IMR-90 (cell line): ENCODE measurements around the gene SPAG7. TPM values are rescaled to one million over a fixed set of nuclear protein-coding genes. Genes with fewer than 3 reads are reported as not detected.

Experiments used
- ATAC-seq: fragments of 200-7000 bp; cut with Tn5 transposase; 2 replicates; pipeline ENCODE4 v1.9.1; 2020; ENCODE audit warnings: low read depth, mild to moderate bottlenecking, moderate library complexity
- BruUV-seq: library from RNA; stranded (reverse); fragments of 400-500 nt; replicated peaks from 2 replicates; lab custom pipeline; 2021; lab: Mats Ljungman, UMichigan
- CTCF ChIA-PET: fragments of 300-600 bp; formaldehyde crosslinking; extraction: SDS; loops from one replicate; lab custom pipeline; 2021; ENCODE audit warnings: antibody characterized with exemption; lab: Yijun Ruan, JAX
- POLR2A ChIA-PET: fragments of 300-600 bp; sonication (Branson Sonifier 250); formaldehyde crosslinking; loops from one replicate; lab custom pipeline; 2022; ENCODE audit warnings: antibody characterized with exemption; ENCODE audit not compliant: unreplicated experiment; lab: Charles Lee
- DNase-seq: peaks from one replicate; pipeline ENCODE4 v3.0.0; 2013
- H2AFZ ChIP-seq: replicated peaks from 2 replicates; pipeline ENCODE3; 2013; ENCODE audit warnings: low read length, mild to moderate bottlenecking; ENCODE audit not compliant: poor library complexity
- H2AK5ac ChIP-seq: 2 replicates; pipeline ENCODE4 v1.6.1; 2013; ENCODE audit warnings: low read depth, low read length, inconsistent platforms
- H2AK9ac ChIP-seq: replicated peaks from 2 replicates; pipeline ENCODE3; 2013; ENCODE audit warnings: mild to moderate bottlenecking, low read depth, low read length, moderate library complexity; ENCODE audit not compliant: poor library complexity
- H2BK120ac ChIP-seq: 2 replicates; pipeline ENCODE4 v1.6.1; 2013; ENCODE audit warnings: low read depth, low read length, inconsistent platforms
- H2BK15ac ChIP-seq: 3 replicates; pipeline ENCODE4 v1.6.1; 2013; ENCODE audit warnings: low read depth, low read length, inconsistent platforms
- H2BK20ac ChIP-seq: 2 replicates; pipeline ENCODE4 v1.6.1; 2013; ENCODE audit warnings: low read depth, mild to moderate bottlenecking, inconsistent platforms, low read length, moderate library complexity
- H2BK5ac ChIP-seq: 2 replicates; pipeline ENCODE4 v1.6.1; 2013; ENCODE audit warnings: mild to moderate bottlenecking, low read depth, low read length, inconsistent platforms; ENCODE audit not compliant: poor library complexity, severe bottlenecking
- H3K14ac ChIP-seq: replicated peaks from 2 replicates; pipeline ENCODE4 v1.6.1; 2013; ENCODE audit warnings: low read depth, low read length, inconsistent platforms
- H3K18ac ChIP-seq: 2 replicates; pipeline ENCODE4 v1.6.1; 2013; ENCODE audit warnings: low read depth, low read length, control low read depth
- H3K23ac ChIP-seq: 2 replicates; pipeline ENCODE4 v1.6.1; 2013; ENCODE audit warnings: low read depth, low read length, inconsistent platforms
- H3K27ac ChIP-seq: 2 replicates; pipeline ENCODE4 v1.5.1; 2013; ENCODE audit warnings: mild to moderate bottlenecking, control low read depth, low read length; ENCODE audit not compliant: insufficient read depth
- H3K27me3 ChIP-seq: 2 replicates; pipeline ENCODE4 v1.6.1; 2013; ENCODE audit warnings: low read length; ENCODE audit not compliant: control insufficient read depth, insufficient read depth
- H3K36me3 ChIP-seq: 2 replicates; pipeline ENCODE4 v1.6.1; 2013; ENCODE audit warnings: low read length, mixed read lengths; ENCODE audit not compliant: control insufficient read depth, insufficient read depth
- H3K4ac ChIP-seq: 2 replicates; pipeline ENCODE4 v1.6.1; 2013; ENCODE audit warnings: low read depth, low read length, inconsistent platforms
- H3K4me1 ChIP-seq: 2 replicates; pipeline ENCODE4 v1.6.1; 2013; ENCODE audit warnings: low read length, mixed read lengths; ENCODE audit not compliant: control insufficient read depth, insufficient read depth
- H3K4me2 ChIP-seq: 2 replicates; pipeline ENCODE4 v1.6.1; 2013; ENCODE audit warnings: low read depth, mild to moderate bottlenecking, control low read depth, low read length, moderate library complexity
- H3K4me3 ChIP-seq: 2 replicates; pipeline ENCODE4 v1.5.1; 2013; ENCODE audit warnings: low read depth, mild to moderate bottlenecking, control low read depth, low read length, moderate library complexity; ENCODE audit not compliant: insufficient read depth
- H3K56ac ChIP-seq: 2 replicates; pipeline ENCODE4 v1.6.1; 2013; ENCODE audit warnings: low read length, inconsistent platforms; ENCODE audit not compliant: insufficient read depth; ENCODE audit errors: extremely low read depth
- H3K79me1 ChIP-seq, 2 experiments: 2 replicates each; pipeline ENCODE4 v1.6.1; 2013; ENCODE audit warnings: low read length in 2 of 2, inconsistent platforms in 1 of 2, low read depth in 1 of 2
- H3K9ac ChIP-seq: 2 replicates; pipeline ENCODE4 v1.6.1; 2013; ENCODE audit warnings: low read depth, low read length, control low read depth
- H3K9me1 ChIP-seq: 2 replicates; pipeline ENCODE4 v1.6.1; 2013; ENCODE audit warnings: low read length, inconsistent platforms; ENCODE audit not compliant: insufficient read depth
- H3K9me3 ChIP-seq: 2 replicates; pipeline ENCODE4 v1.6.1; 2013; ENCODE audit warnings: low read length; ENCODE audit not compliant: control insufficient read depth, insufficient read depth
- H4K20me1 ChIP-seq: 2 replicates; pipeline ENCODE4 v1.6.1; 2013; ENCODE audit warnings: low read length, inconsistent platforms; ENCODE audit not compliant: insufficient read depth
- H4K5ac ChIP-seq: 2 replicates; pipeline ENCODE4 v1.6.1; 2013; ENCODE audit warnings: mild to moderate bottlenecking, low read depth, low read length, control low read depth
- H4K8ac ChIP-seq, 2 experiments: 2 replicates each; pipeline ENCODE4 v1.6.1; 2013; ENCODE audit warnings: low read depth in 2 of 2, low read length in 2 of 2, control low read depth in 1 of 2, inconsistent platforms in 1 of 2
- H4K91ac ChIP-seq: 2 replicates; pipeline ENCODE4 v1.6.1; 2013; ENCODE audit warnings: low read depth, low read length, inconsistent platforms; ENCODE audit not compliant: insufficient read depth
- BHLHE40 ChIP-seq: fragments of 150-350 bp; IDR thresholded peaks from 2 replicates; pipeline ENCODE4 v1.6.1; 2016; ENCODE audit warnings: mild to moderate bottlenecking, low read depth, low read length
- CEBPB ChIP-seq: IDR thresholded peaks from 2 replicates; pipeline ENCODE4 v1.6.1; 2012; ENCODE audit warnings: low read depth, low read length, improper control_type of control experiment
- CHD1 ChIP-seq: IDR thresholded peaks from 2 replicates; pipeline ENCODE4 v1.6.1; 2012; ENCODE audit warnings: low read depth, low read length, improper control_type of control experiment
- CTCF ChIP-seq: conservative IDR thresholded peaks from 2 replicates; pipeline ENCODE4 v1.5.1; 2012; ENCODE audit warnings: mild to moderate bottlenecking, low read depth, low read length, improper control_type of control experiment
- FOS ChIP-seq: fragments of 150-350 bp; IDR thresholded peaks from 2 replicates; pipeline ENCODE4 v1.6.1; 2016; ENCODE audit warnings: low read depth, low read length
- MAZ ChIP-seq: IDR thresholded peaks from 2 replicates; pipeline ENCODE4 v1.6.1; 2012; ENCODE audit warnings: low read depth, mild to moderate bottlenecking, low read length, improper control_type of control experiment, moderate library complexity, borderline replicate concordance
- POLR2A ChIP-seq: IDR thresholded peaks from 2 replicates; pipeline ENCODE4 v1.6.1; 2012; ENCODE audit warnings: mild to moderate bottlenecking, low read depth, low read length
- RFX5 ChIP-seq: IDR thresholded peaks from 2 replicates; pipeline ENCODE4 v1.8.0; 2012; ENCODE audit warnings: low read depth, mild to moderate bottlenecking, low read length, moderate library complexity
- SMC3 ChIP-seq: fragments of 150-350 bp; IDR thresholded peaks from 2 replicates; pipeline ENCODE4 v1.6.1; 2016; ENCODE audit warnings: low read depth, mild to moderate bottlenecking, antibody characterized with exemption, low read length, moderate library complexity
- USF2 ChIP-seq: fragments of 150-350 bp; IDR thresholded peaks from 2 replicates; pipeline ENCODE4 v1.6.1; 2017; ENCODE audit warnings: mild to moderate bottlenecking, antibody characterized with exemption, low read length, low read depth
- whole genome bisulfite sequencing, 2 experiments: methylation state at CpG; one replicate each; pipeline versions ENCODE4 v1.1.5 to v1.1.7; 2013; ENCODE audit warnings: missing lambda C conversion rate in 2 of 2; ENCODE audit not compliant: insufficient read length in 1 of 2; ENCODE audit errors: extremely low coverage in 2 of 2; 5-methylcytosine and 5-hydroxymethylcytosine counted together
- dilution Hi-C: fragments of 300-500 bp; cut with HindIII; formaldehyde crosslinking; loops from one replicate; pipeline ENCODE4 v1.14.3; 2018; ENCODE audit warnings: low sequenced_read_pairs; ENCODE audit not compliant: unreplicated experiment
- in situ Hi-C: fragments of 300-500 bp; cut with MboI; formaldehyde crosslinking; loops from 3 replicates; pipeline ENCODE4 v1.14.3; 2019; ENCODE audit warnings: low sequenced_read_pairs, inconsistent platforms, mixed read lengths
- intact Hi-C: fragments of 100-400 bp; cut with micrococcal nuclease; formaldehyde crosslinking; loops from 2 replicates; pipeline ENCODE4 v1.10.0; 2022
- polyA plus RNA-seq, 3 experiments: library from polyadenylated mRNA; depleted of rRNA; stranded (reverse); fragments of >200 nt; gene quantifications; 2 replicates each; pipeline ENCODE4 v1.2.3, GENCODE V29; 2012; ENCODE audit warnings: low replicate concordance in 1 of 3
- total RNA-seq: library from RNA; depleted of rRNA; stranded (reverse); fragments of >200 nt; gene quantifications from 2 replicates; pipeline ENCODE4 v1.2.3, GENCODE V29; 2012

SPAG7 gene
- total and polyA plus RNA-seq, 2 of the 4 experiments (the other 2 are of a cell fraction), result 50.2 to 108 TPM

- peak; percentile 24; the same call in 1 of the 2 replicates for TF ChIP-seq USF2
These were observed 19.5 kb upstream of the SPAG7 start, which contains the start of gene CAMTA2 (continued) for GRCh38 chr17:4986951-4987766.

- BruUV-seq, result no TSS peak
- Histone ChIP-seq H3K9ac (peak overlapping the region; percentile 82), H3K9me1 (peaks cover 21% of the 10 kb centered on the region), H3K4me2 (peak overlapping the region; percentile 91), H2AFZ (peak overlapping the region; percentile 99), H3K27ac (peak overlapping the region; percentile 58; the same call in 1 of the 2 replicates), H3K4ac (peak overlapping the region; percentile 83), H3K14ac (peak overlapping the region; percentile 81), H3K79me1 (peaks cover 17 to 54% of the 10 kb centered on the region in 2 experiments; a peak in 3 of 4 replicates), H3K18ac (no peak overlapping the region), H3K23ac (peak overlapping the region; percentile 56; the same call in 1 of the 2 replicates), H3K27me3 (no peaks in the 10 kb centered on the region), H3K4me3 (peak overlapping the region; percentile 72), H2BK5ac (peak overlapping the region; percentile 84), H4K5ac (peak overlapping the region; percentile 59), H2AK9ac (peak overlapping the region; percentile 100), H3K36me3 (peaks cover 11% of the 10 kb centered on the region), H3K4me1 (peaks cover 7% of the 10 kb centered on the region), H3K56ac (peak overlapping the region; percentile 24; the same call in 1 of the 2 replicates), H2BK20ac (no peak overlapping the region), H4K20me1 (no peaks in the 10 kb centered on the region), H2BK120ac (no peak overlapping the region), H2BK15ac (no peak overlapping the region; the same call in 2 of the 3 replicates), H4K8ac (peak overlapping the region; percentile 93 to 97; a peak in 2 of 4 replicates), H2AK5ac (peak overlapping the region; percentile 90), H3K9me3 (no peaks in the 10 kb centered on the region), H4K91ac (peak overlapping the region; percentile 11)
- ChIA-PET POLR2A (no interaction called here), CTCF (interaction anchor here (1.0 to 2.1 kb wide), 2 partner anchors 11 to 19 kb away, joined by 3 to 11 read pairs; partner anchors contain the start of genes INCA1, KIF1C and SPAG7)
- WGBS, 2 experiments, result 29% methylated on average over 1 of the region's 5 CpGs; no CpG with 5 or more reads in 1 of the 2 experiments
- dilution Hi-C loops, result no loop called here
- DNase-seq (no peak), ATAC-seq (no peak)
- intact Hi-C loops, result loop anchor here (1.0 kb wide), 1 partner anchor 77 kb away; no protein-coding TSS in a partner anchor
- in situ Hi-C loops, result no loop called here
- TF ChIP-seq BHLHE40, result no peak
- TF ChIP-seq CEBPB, result no peak
- no peak for TF ChIP-seq MAZ
- no peak for TF ChIP-seq RFX5
- no peak for TF ChIP-seq FOS
- no peak for TF ChIP-seq CHD1
- TF ChIP-seq USF2, result no peak
- no peak for TF ChIP-seq CTCF
- no peak for TF ChIP-seq SMC3
- TF ChIP-seq POLR2A, result no peak
These were observed 18.8 kb upstream of the SPAG7 start for GRCh38 chr17:4986403-4986802.
